Sigmoid colon (tissue), 7 donors: Measurements from ENCODE around the gene SATB2. TPM values are rescaled to one million over a fixed set of nuclear protein-coding genes. Genes with fewer than 3 reads are reported as not detected.

ENCODE experiments used
- DNase-seq: peaks from one replicate; pipeline ENCODE4 v3.0.0-alpha.2; 2019
- H3K27ac ChIP-seq, 4 donors: fragments of 200-600 bp; sonication (generic); one replicate each; pipeline ENCODE4 v1.5.1; 2016 to 2019; ENCODE audit warnings: mild to moderate bottlenecking in 1 of 4
- H3K27me3 ChIP-seq, 3 donors: fragments of 200-600 bp; sonication (generic); one replicate each; pipeline ENCODE4 v1.5.1; 2019; ENCODE audit warnings: mild to moderate bottlenecking in 1 of 3
- H3K36me3 ChIP-seq, 4 donors: fragments of 200-600 bp; sonication (generic); one replicate each; pipeline ENCODE4 v1.5.1; 2016 to 2019
- H3K4me1 ChIP-seq, 4 donors: fragments of 200-600 bp; sonication (generic); one replicate each; pipeline ENCODE4 v1.5.1; 2017 to 2019
- H3K4me3 ChIP-seq, 4 donors: fragments of 200-600 bp; sonication (generic); one replicate each; pipeline ENCODE4 v1.5.1; 2017 to 2019; ENCODE audit warnings: mild to moderate bottlenecking in 2 of 4, moderate library complexity in 1 of 4
- H3K9me3 ChIP-seq, 4 donors: fragments of 200-600 bp in 3 of 4; sonication (generic) in 3 of 4; one replicate each; pipeline versions ENCODE4 v1.5.1 to v1.6.1; 2013 to 2019
- CTCF ChIP-seq, 4 experiments: fragments of 450-650 bp in 3 of 4; fragments of 200-600 bp in 1 of 4; IDR thresholded peaks; one replicate each; pipeline ENCODE4 v1.5.1; 2016 to 2019; ENCODE audit warnings: antibody characterized with exemption in 4 of 4, mild to moderate bottlenecking in 3 of 4, moderate library complexity in 2 of 4
- EP300 ChIP-seq, 4 donors: sonication (generic); formaldehyde crosslinking; IDR thresholded peaks; one replicate each; pipeline ENCODE4 v1.6.1; 2017; ENCODE audit warnings: antibody characterized with exemption in 4 of 4
- POLR2A ChIP-seq, 2 donors: fragments of 450-650 bp; IDR thresholded peaks; one replicate each; pipeline ENCODE4 v1.6.1; 2016; ENCODE audit warnings: antibody characterized with exemption in 2 of 2, mild to moderate bottlenecking in 2 of 2, moderate library complexity in 2 of 2
- POLR2AphosphoS5 ChIP-seq, 4 donors: sonication (generic); formaldehyde crosslinking; IDR thresholded peaks; one replicate each; pipeline ENCODE4 v1.6.1; 2017; ENCODE audit warnings: antibody characterized with exemption in 4 of 4
- WGBS, 2 donors: extraction: QIAGEN DNeasy Blood & Tissue Kit; methylation state at CpG; one replicate each; pipeline ENCODE4 v1.1.7; 2013; 5-methylcytosine and 5-hydroxymethylcytosine counted together
- intact Hi-C: fragments of 100-400 bp; cut with DNase I; formaldehyde crosslinking; loops from one replicate; pipeline ENCODE4 v1.15.1; 2023
- polyA plus RNA-seq, 3 donors: library from polyadenylated mRNA; stranded (reverse); fragments of 200-250 nt; gene quantifications; one replicate each; pipeline ENCODE4 v1.2.3, GENCODE V29; 2013
- total RNA-seq, 4 donors: library from RNA; depleted of rRNA; stranded (reverse); fragments of >200 nt; gene quantifications; one replicate each; pipeline ENCODE4 v1.1.0, GENCODE V29; 2016
- donor health status: healthy with polysubstance abuse.
- donor health status: Bipolar disorder and iron deficiency.
- donor health status: healthy.

SATB2 gene
- total and polyA plus RNA-seq, 7 donors = 0.95 to 43.7 (median 5.8) TPM

- 58 to 68% methylated on average over 3 of the region's 3 CpGs for WGBS, 2 donors
- no peak for TF ChIP-seq POLR2AphosphoS5 (IDR thresholded peaks at IDR 0.05)
- TF ChIP-seq CTCF (IDR thresholded peaks at IDR 0.05) = no peak
- TF ChIP-seq EP300 (IDR thresholded peaks at IDR 0.05) = no peak
- no peak for TF ChIP-seq POLR2A (IDR thresholded peaks at IDR 0.05)
- Histone ChIP-seq H3K27ac (no peak overlapping the region), H3K36me3 (no peaks in the 10 kb centered on the region), H3K9me3 (no peaks in the 10 kb centered on the region), H3K27me3 (no peaks in the 10 kb centered on the region), H3K4me1 (no peaks in the 10 kb centered on the region), H3K4me3 (no peak overlapping the region)
- no peak for DNase-seq
- intact Hi-C loops = no loop called here
These were observed 93.6 kb downstream of the SATB2 start for GRCh38 chr2:199364153-199364552.

GRCh38 chr2:199356412-199356811, 101.3 kb downstream of the SATB2 start:
- no peak for DNase-seq
- Histone ChIP-seq H3K27ac (no peak overlapping the region), H3K9me3 (no peaks in the 10 kb centered on the region), H3K4me3 (no peak overlapping the region), H3K4me1 (no peaks in the 10 kb centered on the region), H3K36me3 (no peaks in the 10 kb centered on the region), H3K27me3 (no peaks in the 10 kb centered on the region)
- intact Hi-C loops = no loop called here
- WGBS, 2 donors = 74 to 84% methylated on average over 5 of the region's 5 CpGs
- TF ChIP-seq POLR2AphosphoS5 (IDR thresholded peaks at IDR 0.05) (no peak), CTCF (IDR thresholded peaks at IDR 0.05) (no peak), EP300 (IDR thresholded peaks at IDR 0.05) (no peak), POLR2A (IDR thresholded peaks at IDR 0.05) (no peak)

GRCh38 chr2:199348871-199349270, 108.9 kb downstream of the SATB2 start:
- no peaks in the 10 kb centered on the region for H3K36me3 ChIP-seq
- intact Hi-C loops = no loop called here
- no peak for DNase-seq
- no peak overlapping the region for H3K4me3 ChIP-seq
- WGBS, 2 donors = 91% methylated on average over 7 of the region's 7 CpGs
- no peak overlapping the region for H3K27ac ChIP-seq
- H3K27me3 ChIP-seq = no peaks in the 10 kb centered on the region
- TF ChIP-seq CTCF (IDR thresholded peaks at IDR 0.05) = no peak
- no peak for TF ChIP-seq POLR2AphosphoS5 (IDR thresholded peaks at IDR 0.05)
- TF ChIP-seq POLR2A (IDR thresholded peaks at IDR 0.05) = no peak
- TF ChIP-seq EP300 (IDR thresholded peaks at IDR 0.05) = no peak
- H3K9me3 ChIP-seq = no peaks in the 10 kb centered on the region
- H3K4me1 ChIP-seq = no peaks in the 10 kb centered on the region

GRCh38 chr2:199344012-199344411, 113.7 kb downstream of the SATB2 start:
- no peak for TF ChIP-seq POLR2A (IDR thresholded peaks at IDR 0.05)
- no peak for TF ChIP-seq POLR2AphosphoS5 (IDR thresholded peaks at IDR 0.05)
- TF ChIP-seq EP300 (IDR thresholded peaks at IDR 0.05) = no peak
- no peak for TF ChIP-seq CTCF (IDR thresholded peaks at IDR 0.05)
- H3K27me3 ChIP-seq = no peaks in the 10 kb centered on the region
- H3K36me3 ChIP-seq = no peaks in the 10 kb centered on the region
- no peak for DNase-seq
- 36 to 69% methylated on average over 2 of the region's 2 CpGs for whole genome bisulfite sequencing, 2 donors
- peaks cover 0 to 9% (median 3%) of the 10 kb centered on the region in 4 donors for H3K4me1 ChIP-seq
- H3K27ac ChIP-seq = no peak overlapping the region
- intact Hi-C loops = no loop called here
- H3K4me3 ChIP-seq = no peak overlapping the region
- no peaks in the 10 kb centered on the region for H3K9me3 ChIP-seq

GRCh38 chr2:199342334-199342733, 115.4 kb downstream of the SATB2 start:
- no peak for DNase-seq
- TF ChIP-seq CTCF (IDR thresholded peaks at IDR 0.05) (no peak), EP300 (IDR thresholded peaks at IDR 0.05) (no peak), POLR2AphosphoS5 (IDR thresholded peaks at IDR 0.05) (no peak), POLR2A (IDR thresholded peaks at IDR 0.05) (no peak)
- Histone ChIP-seq H3K36me3 (no peaks in the 10 kb centered on the region), H3K27me3 (no peaks in the 10 kb centered on the region), H3K4me1 (peaks cover 0 to 9% (median 3%) of the 10 kb centered on the region in 4 donors), H3K4me3 (no peak overlapping the region), H3K9me3 (no peaks in the 10 kb centered on the region), H3K27ac (no peak overlapping the region)
- intact Hi-C loops = no loop called here
- 42 to 75% methylated on average over 1 of the region's 1 CpG for WGBS, 2 donors
